ENCODE measurements around the gene APLP2.
"Not testable (repeated sequence)": the region's sequence is repeated elsewhere in the genome, so short reads cannot be mapped to it uniquely, and the experiment has no call there.

Gene APLP2

GRCh38 chr11:130062026-130062425, 7.7 kb upstream of the APLP2 start:
- DNase-seq, result no peak

GRCh38 chr11:130063451-130063850, 6.2 kb upstream of the APLP2 start:
- DNase-seq, result no peak

GRCh38 chr11:130064596-130064995, 5.1 kb upstream of the APLP2 start:
- no peak for DNase-seq

- no peak for DNase-seq
These were observed 3.4 kb upstream of the APLP2 start for GRCh38 chr11:130066338-130066737.

GRCh38 chr11:130068546-130068985, 1.1 kb upstream of the APLP2 start:
- DNase-seq, result no peak

- peak; percentile 34 for DNase-seq
These were observed 572 bp upstream of the APLP2 start for GRCh38 chr11:130068986-130069658.

- peak; percentile 24 for DNase-seq
These were observed 583 bp downstream of the APLP2 start for GRCh38 chr11:130070109-130070845.

GRCh38 chr11:130070846-130071200, 1.1 kb downstream of the APLP2 start:
- no peak for DNase-seq

- DNase-seq, result no peak
These were observed 1.6 kb downstream of the APLP2 start for GRCh38 chr11:130071211-130071712.

- no peak for DNase-seq
These were observed 5.0 kb downstream of the APLP2 start for GRCh38 chr11:130074736-130075135.

- no peak for DNase-seq
These were observed 7.2 kb downstream of the APLP2 start for GRCh38 chr11:130076778-130077481.

GRCh38 chr11:130077671-130078070, 8.0 kb downstream of the APLP2 start:
- no peak for DNase-seq

- DNase-seq, result no peak
These were observed 8.4 kb downstream of the APLP2 start for GRCh38 chr11:130078080-130078479.

GRCh38 chr11:130085671-130086290, 16.1 kb downstream of the APLP2 start:
- DNase-seq, result no peak

GRCh38 chr11:130086669-130087068, 17.0 kb downstream of the APLP2 start:
- DNase-seq, result no peak

- no peak for DNase-seq
These were observed 17.7 kb downstream of the APLP2 start for GRCh38 chr11:130087294-130087926.

GRCh38 chr11:130088217-130088616, 18.5 kb downstream of the APLP2 start:
- no peak for DNase-seq

- no peak for DNase-seq
These were observed 19.4 kb downstream of the APLP2 start for GRCh38 chr11:130088919-130089673.

- no peak for DNase-seq
These were observed 20.0 kb downstream of the APLP2 start for GRCh38 chr11:130089674-130090073.

GRCh38 chr11:130090517-130090916, 20.8 kb downstream of the APLP2 start:
- DNase-seq, result not testable (repeated sequence)

GRCh38 chr11:130091169-130091568, 21.5 kb downstream of the APLP2 start:
- DNase-seq, result not testable (repeated sequence)

GRCh38 chr11:130092661-130093060, 23.0 kb downstream of the APLP2 start:
- no peak for DNase-seq

Measured in activated CD4-positive, alpha-beta T cell treated with anti-CD3 and anti-CD28 coated beads for 1 hour (primary cell).